Erythroblast (primary cell): ENCODE results near the gene MAEA.

Experiments
- GATA1 ChIP-seq: IDR thresholded peaks from 2 replicates; pipeline ENCODE4 v1.6.1; 2011; ENCODE audit warnings: low read depth, mild to moderate bottlenecking, control low read depth, low read length, moderate library complexity
- POLR2A ChIP-seq: IDR thresholded peaks from 2 replicates; pipeline ENCODE4 v1.6.1; 2011; ENCODE audit warnings: mild to moderate bottlenecking, low read length

- TF ChIP-seq POLR2A (no peak), GATA1 (no peak)
Measured at GRCh38 chr4:1323635-1324442, 34.1 kb downstream of the MAEA start.
